Activated CD8-positive, alpha-beta T cell treated with anti-CD3 and anti-CD28 coated beads, Interleukin-2, amount 10 ng/mL, durations not matched to agents 7 days and 5 days (primary cell): ENCODE measurements around the gene GOLGA3. TPM values are rescaled to one million over a fixed set of nuclear protein-coding genes. Genes with fewer than 3 reads are reported as not detected.
"Not testable (repeated sequence)": the region's sequence is repeated elsewhere in the genome, so short reads cannot be mapped to it uniquely, and the experiment has no call there.

Experiments used
- ATAC-seq: fragments of 150-1000 bp; cut with Tn5 transposase; one replicate; pipeline ENCODE4 v1.10.0; 2021; ENCODE audit warnings: moderate library complexity
- CTCF ChIA-PET: fragments of 350-600 bp; sonication (Branson Sonifier 250); formaldehyde crosslinking; loops from one replicate; lab custom pipeline; 2021; ENCODE audit warnings: antibody characterized with exemption; lab: Charles Lee
- POLR2A ChIA-PET: fragments of 350-600 bp; sonication (Branson Sonifier 250); formaldehyde crosslinking; loops from one replicate; lab custom pipeline; 2021; ENCODE audit warnings: antibody characterized with exemption; lab: Charles Lee
- DNase-seq: peaks from one replicate; pipeline ENCODE4 v3.0.0-alpha.2; 2020
- H3K27ac Mint-ChIP-seq: one replicate; pipeline ENCODE4 v1.8.0; 2021; ENCODE audit warnings: mild to moderate bottlenecking, mixed read lengths
- H3K27me3 Mint-ChIP-seq: one replicate; pipeline ENCODE4 v1.8.0; 2021; ENCODE audit warnings: low read depth, mixed read lengths
- H3K36me3 Mint-ChIP-seq: one replicate; pipeline ENCODE4 v1.8.0; 2021; ENCODE audit warnings: low read depth, mixed read lengths
- H3K4me1 Mint-ChIP-seq: one replicate; pipeline ENCODE4 v1.8.0; 2021; ENCODE audit warnings: low read depth, mixed read lengths
- H3K4me3 Mint-ChIP-seq: one replicate; pipeline ENCODE4 v1.8.0; 2021; ENCODE audit warnings: mild to moderate bottlenecking, mixed read lengths
- H3K9me3 Mint-ChIP-seq: one replicate; pipeline ENCODE4 v1.8.0; 2022; ENCODE audit warnings: mixed read lengths; ENCODE audit not compliant: insufficient read depth
- total RNA-seq, 2 experiments: library from RNA; stranded (reverse); gene quantifications; one replicate each; pipeline ENCODE4 v1.2.3, GENCODE V29; 2021

The GOLGA3 gene
- total RNA-seq, 2 experiments from 2014 or later: 63.7 to 69.3 TPM

GRCh38 chr12:132857019-132857418 lies 28.4 kb upstream of the GOLGA3 start:
- H3K9me3 Mint-ChIP-seq, H3K27me3 Mint-ChIP-seq, ATAC-seq, POLR2A ChIA-PET, H3K4me3 Mint-ChIP-seq, CTCF ChIA-PET, H3K27ac Mint-ChIP-seq, H3K4me1 Mint-ChIP-seq, DNase-seq: not testable (repeated sequence)
- peaks cover 65% of the 10 kb centered on the region for H3K36me3 Mint-ChIP-seq

DNA sequence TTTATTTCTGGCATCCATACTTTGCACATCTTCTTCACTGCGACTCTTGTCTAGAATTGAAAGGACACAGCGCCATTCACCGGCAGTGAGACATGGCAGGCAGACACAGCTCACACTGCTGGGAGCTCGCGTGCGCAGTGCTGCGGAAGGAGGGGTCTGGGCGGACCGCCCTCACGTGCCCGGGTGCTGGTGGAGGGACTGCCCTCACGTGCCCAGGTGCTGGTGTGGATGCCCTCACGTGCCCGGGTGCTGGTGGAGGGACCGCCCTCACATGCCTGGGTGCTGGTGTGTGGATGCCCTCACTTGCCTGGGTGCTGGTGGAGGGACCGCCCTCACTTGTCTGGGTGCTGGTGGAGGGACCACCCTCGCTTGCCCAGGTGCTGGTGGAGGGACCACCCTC lies 27.9 kb upstream of the GOLGA3 start:
- ChIA-PET POLR2A (no interaction called here), CTCF (no interaction called here)
- no peak for ATAC-seq
- H3K4me3 Mint-ChIP-seq: no peak overlapping the region
- no peak for DNase-seq
- H3K4me1 Mint-ChIP-seq: peaks cover 8% of the 10 kb centered on the region
- no peaks in the 10 kb centered on the region for H3K27me3 Mint-ChIP-seq
- H3K9me3 Mint-ChIP-seq: no peaks in the 10 kb centered on the region
- no peak overlapping the region for H3K27ac Mint-ChIP-seq
- peaks cover 63% of the 10 kb centered on the region for H3K36me3 Mint-ChIP-seq

GRCh38 chr12:132855211-132855610 lies 26.5 kb upstream of the GOLGA3 start:
- ATAC-seq, H3K27me3 Mint-ChIP-seq, DNase-seq, H3K9me3 Mint-ChIP-seq, POLR2A ChIA-PET, H3K27ac Mint-ChIP-seq, CTCF ChIA-PET, H3K4me3 Mint-ChIP-seq, H3K4me1 Mint-ChIP-seq: not testable (repeated sequence)
- peaks cover 64% of the 10 kb centered on the region for H3K36me3 Mint-ChIP-seq

GRCh38 chr12:132853285-132854092 lies 24.8 kb upstream of the GOLGA3 start:
- Mint-ChIP-seq H3K27me3 (no peaks in the 10 kb centered on the region), H3K4me1 (peaks cover 4% of the 10 kb centered on the region), H3K36me3 (peaks cover 62% of the 10 kb centered on the region), H3K4me3 (no peak overlapping the region), H3K27ac (no peak overlapping the region), H3K9me3 (no peaks in the 10 kb centered on the region)
- CTCF ChIA-PET: no interaction called here
- ATAC-seq: no peak
- POLR2A ChIA-PET: no interaction called here
- no peak for DNase-seq

DNA sequence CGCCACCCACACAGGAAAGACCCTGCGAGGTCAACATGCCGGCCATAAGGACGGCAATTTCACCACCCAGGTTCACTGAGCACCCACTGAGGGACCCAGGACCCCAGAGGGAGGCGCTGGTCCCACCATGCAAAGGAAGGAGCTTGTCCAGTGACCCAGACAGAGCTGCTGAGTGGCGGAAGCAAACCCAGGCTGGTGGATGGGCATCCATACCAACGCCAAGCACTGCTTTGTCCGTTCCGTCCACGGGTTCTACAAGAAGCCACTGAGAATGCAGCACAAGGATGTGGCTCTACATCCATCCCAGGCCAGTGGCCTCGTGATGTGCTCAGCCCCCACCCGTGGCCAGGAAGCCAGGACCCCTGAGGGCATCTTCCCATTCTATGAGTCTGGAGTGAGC lies 23.8 kb upstream of the GOLGA3 start:
- Mint-ChIP-seq H3K9me3 (no peaks in the 10 kb centered on the region), H3K27ac (no peak overlapping the region), H3K27me3 (no peaks in the 10 kb centered on the region), H3K4me1 (peaks cover 4% of the 10 kb centered on the region), H3K4me3 (no peak overlapping the region), H3K36me3 (peaks cover 62% of the 10 kb centered on the region)
- ATAC-seq (no peak), DNase-seq (no peak)
- ChIA-PET POLR2A (no interaction called here), CTCF (no interaction called here)

GRCh38 chr12:132851465-132851864 lies 22.8 kb upstream of the GOLGA3 start:
- H3K4me3 Mint-ChIP-seq: no peak overlapping the region
- H3K4me1 Mint-ChIP-seq: peaks cover 4% of the 10 kb centered on the region
- peaks cover 65% of the 10 kb centered on the region for H3K36me3 Mint-ChIP-seq
- CTCF ChIA-PET: no interaction called here
- no peaks in the 10 kb centered on the region for H3K27me3 Mint-ChIP-seq
- H3K27ac Mint-ChIP-seq: no peak overlapping the region
- no peaks in the 10 kb centered on the region for H3K9me3 Mint-ChIP-seq
- ATAC-seq (no peak), DNase-seq (no peak)
- POLR2A ChIA-PET: interaction anchor here (0.6 kb wide), 1 partner anchor 63 kb away, joined by 3 read pairs; no protein-coding TSS in a partner anchor

GRCh38 chr12:132850291-132850690 lies 21.6 kb upstream of the GOLGA3 start:
- DNase-seq: no peak
- no peak for ATAC-seq
- Mint-ChIP-seq H3K27me3 (no peaks in the 10 kb centered on the region), H3K9me3 (no peaks in the 10 kb centered on the region), H3K4me1 (no peaks in the 10 kb centered on the region), H3K4me3 (no peak overlapping the region), H3K36me3 (peaks cover 62% of the 10 kb centered on the region), H3K27ac (no peak overlapping the region)
- CTCF ChIA-PET: interaction anchor here (1.3 kb wide), 1 partner anchor 54 kb away, joined by 3 read pairs; no protein-coding TSS in a partner anchor
- POLR2A ChIA-PET: interaction anchor here (0.6 to 1.0 kb wide), 2 partner anchors 11 to 148 kb away, joined by 3 read pairs; no protein-coding TSS in a partner anchor

DNA sequence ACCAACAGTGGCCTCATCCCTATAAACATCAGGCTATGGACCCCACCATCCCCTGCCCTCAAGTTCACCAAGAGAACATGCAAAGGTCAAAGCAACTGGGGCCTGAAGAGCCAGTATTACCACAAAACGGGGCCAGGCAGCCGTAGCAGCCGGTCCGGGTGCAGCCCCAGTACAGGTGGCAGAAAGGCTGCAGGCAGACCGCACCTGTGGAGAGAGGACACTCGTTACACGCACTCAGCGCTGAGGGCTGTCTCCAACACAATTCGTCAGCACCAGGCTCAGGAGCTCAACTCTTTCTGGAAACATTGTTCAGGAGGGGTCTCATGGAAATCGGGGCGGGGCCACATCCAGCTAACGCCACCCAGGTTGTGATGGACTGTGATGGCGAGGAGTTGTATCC lies 19.9 kb upstream of the GOLGA3 start:
- ChIA-PET CTCF (interaction anchor here (0.9 to 2.8 kb wide), 3 partner anchors 14 to 58 kb away, joined by 3 to 10 read pairs (median 4); no protein-coding TSS in a partner anchor), POLR2A (interaction anchor here (0.8 kb wide), 1 partner anchor 15 kb away, joined by 3 read pairs; no protein-coding TSS in a partner anchor)
- no peak for ATAC-seq
- peaks cover 57% of the 10 kb centered on the region for H3K36me3 Mint-ChIP-seq
- no peaks in the 10 kb centered on the region for H3K9me3 Mint-ChIP-seq
- no peaks in the 10 kb centered on the region for H3K27me3 Mint-ChIP-seq
- H3K4me1 Mint-ChIP-seq: no peaks in the 10 kb centered on the region
- no peak for DNase-seq
- H3K4me3 Mint-ChIP-seq: no peak overlapping the region
- H3K27ac Mint-ChIP-seq: peak overlapping the region; percentile 11

- no peaks in the 10 kb centered on the region for H3K4me1 Mint-ChIP-seq
- no peak overlapping the region for H3K4me3 Mint-ChIP-seq
- no peaks in the 10 kb centered on the region for H3K9me3 Mint-ChIP-seq
- peaks cover 59% of the 10 kb centered on the region for H3K36me3 Mint-ChIP-seq
- ChIA-PET POLR2A (no interaction called here), CTCF (interaction anchor here (0.9 to 2.8 kb wide), 3 partner anchors 14 to 59 kb away, joined by 3 to 10 read pairs (median 4); no protein-coding TSS in a partner anchor)
- H3K27ac Mint-ChIP-seq: no peak overlapping the region
- H3K27me3 Mint-ChIP-seq: no peaks in the 10 kb centered on the region
- DNase-seq (no peak), ATAC-seq (no peak)
Measured at GRCh38 chr12:132847363-132848356, 19.0 kb upstream of the GOLGA3 start.

DNA sequence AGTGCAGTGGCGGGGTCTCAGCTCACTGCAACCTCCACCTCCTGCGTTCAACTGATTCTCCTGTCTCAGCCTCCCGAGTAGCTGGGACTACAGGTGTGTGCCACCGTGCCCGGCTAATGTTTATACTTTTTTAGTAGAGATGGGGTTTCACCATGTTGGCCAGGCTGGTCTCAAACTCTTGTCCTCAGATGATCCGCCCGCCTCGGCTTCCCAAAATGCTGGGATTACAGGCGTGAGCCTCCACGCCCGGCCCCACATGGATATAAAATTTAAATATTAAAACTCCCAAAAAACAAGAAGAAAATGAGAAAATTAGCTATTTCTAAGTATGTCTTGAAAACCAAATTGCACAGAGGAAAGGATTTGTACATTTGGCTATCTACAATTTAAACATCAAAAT lies 16.0 kb upstream of the GOLGA3 start:
- H3K4me3 Mint-ChIP-seq, POLR2A ChIA-PET, H3K27me3 Mint-ChIP-seq, ATAC-seq, CTCF ChIA-PET, H3K4me1 Mint-ChIP-seq, H3K9me3 Mint-ChIP-seq, DNase-seq, H3K27ac Mint-ChIP-seq: not testable (repeated sequence)
- peaks cover 56% of the 10 kb centered on the region for H3K36me3 Mint-ChIP-seq

DNA sequence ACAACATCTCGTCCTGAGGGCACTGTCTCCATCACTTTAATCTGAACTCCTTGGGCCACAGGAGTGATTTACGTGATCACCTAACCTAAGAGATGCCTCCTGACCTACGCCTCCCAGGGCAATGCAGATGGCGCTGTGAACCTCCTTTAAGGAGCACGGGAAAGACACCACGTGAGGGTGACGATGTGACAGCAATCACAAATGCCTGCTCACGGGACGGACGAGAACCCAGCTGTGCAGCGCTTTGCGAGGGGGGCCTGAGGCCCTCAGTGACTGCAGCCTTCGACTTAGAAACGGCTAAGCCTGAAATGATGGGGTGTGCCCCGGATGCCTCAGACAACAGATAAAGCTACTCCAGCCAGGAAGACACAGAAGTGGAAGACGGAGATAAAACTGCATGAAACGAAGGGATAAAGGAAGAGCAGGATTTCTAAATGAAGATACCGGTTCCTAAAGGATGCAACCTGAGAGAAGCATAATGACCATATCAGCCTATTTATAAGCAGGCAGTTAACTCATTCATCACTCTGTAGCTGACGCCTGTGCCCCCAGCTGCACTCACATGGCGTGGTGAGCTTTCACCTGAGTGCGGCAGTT lies 13.9 kb upstream of the GOLGA3 start:
- Mint-ChIP-seq H3K9me3 (no peaks in the 10 kb centered on the region), H3K4me1 (peaks cover 22% of the 10 kb centered on the region), H3K4me3 (no peak overlapping the region), H3K27ac (no peak overlapping the region), H3K27me3 (no peaks in the 10 kb centered on the region), H3K36me3 (peaks cover 61% of the 10 kb centered on the region)
- ChIA-PET CTCF (no interaction called here), POLR2A (no interaction called here)
- no peak for DNase-seq
- ATAC-seq: no peak
